GM10248 (cell line): Measurements from ENCODE around the gene CAMTA1.

Source experiments
- CTCF ChIA-PET: fragments of 300-600 bp; sonication (Branson Sonifier 250); formaldehyde crosslinking; extraction: SDS; loops from one replicate; lab custom pipeline; 2021; ENCODE audit warnings: antibody characterized with exemption; lab: Yijun Ruan, JAX
- POLR2A ChIA-PET: fragments of 350-650 bp; sonication (Branson Sonifier 250); formaldehyde crosslinking; extraction: SDS; loops from one replicate; lab custom pipeline; 2020; ENCODE audit warnings: antibody characterized with exemption; lab: Yijun Ruan, JAX
- DNase-seq: peaks from one replicate; pipeline ENCODE4 v3.0.0; 2012; ENCODE audit errors: extremely low spot score
- TF ChIP-seq, protein P1 (sequence below): IDR thresholded peaks from 2 replicates; pipeline ENCODE4 v1.5.1; 2012; ENCODE audit warnings: mild to moderate bottlenecking, low read depth; ENCODE audit errors: extremely low read depth, missing control alignments, control extremely low read depth

CAMTA1 gene

DNA sequence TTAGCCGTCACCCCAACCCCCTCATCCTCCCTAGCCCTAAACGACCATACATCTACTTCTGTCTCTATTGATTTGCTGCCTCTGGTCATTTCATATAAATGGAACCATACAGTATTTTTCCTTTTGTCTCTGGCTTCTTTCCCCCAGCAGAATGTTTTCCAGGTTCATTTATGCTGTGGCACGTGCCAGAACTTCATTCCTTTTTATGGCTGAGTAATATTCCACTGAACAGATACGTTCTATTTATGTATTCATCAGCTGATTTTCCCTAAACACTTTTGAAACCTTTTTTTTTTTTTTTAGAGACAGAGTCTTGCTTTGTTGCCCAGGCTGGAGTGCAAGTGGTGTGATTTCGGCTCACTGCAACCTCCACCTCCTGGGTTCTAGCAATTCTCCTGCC, 181.1 kb downstream of the CAMTA1 start:
- ChIA-PET POLR2A (no interaction called here), CTCF (no interaction called here)
- TF ChIP-seq, protein P1, sequence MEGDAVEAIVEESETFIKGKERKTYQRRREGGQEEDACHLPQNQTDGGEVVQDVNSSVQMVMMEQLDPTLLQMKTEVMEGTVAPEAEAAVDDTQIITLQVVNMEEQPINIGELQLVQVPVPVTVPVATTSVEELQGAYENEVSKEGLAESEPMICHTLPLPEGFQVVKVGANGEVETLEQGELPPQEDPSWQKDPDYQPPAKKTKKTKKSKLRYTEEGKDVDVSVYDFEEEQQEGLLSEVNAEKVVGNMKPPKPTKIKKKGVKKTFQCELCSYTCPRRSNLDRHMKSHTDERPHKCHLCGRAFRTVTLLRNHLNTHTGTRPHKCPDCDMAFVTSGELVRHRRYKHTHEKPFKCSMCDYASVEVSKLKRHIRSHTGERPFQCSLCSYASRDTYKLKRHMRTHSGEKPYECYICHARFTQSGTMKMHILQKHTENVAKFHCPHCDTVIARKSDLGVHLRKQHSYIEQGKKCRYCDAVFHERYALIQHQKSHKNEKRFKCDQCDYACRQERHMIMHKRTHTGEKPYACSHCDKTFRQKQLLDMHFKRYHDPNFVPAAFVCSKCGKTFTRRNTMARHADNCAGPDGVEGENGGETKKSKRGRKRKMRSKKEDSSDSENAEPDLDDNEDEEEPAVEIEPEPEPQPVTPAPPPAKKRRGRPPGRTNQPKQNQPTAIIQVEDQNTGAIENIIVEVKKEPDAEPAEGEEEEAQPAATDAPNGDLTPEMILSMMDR: no peak
- DNase-seq: no peak

DNA sequence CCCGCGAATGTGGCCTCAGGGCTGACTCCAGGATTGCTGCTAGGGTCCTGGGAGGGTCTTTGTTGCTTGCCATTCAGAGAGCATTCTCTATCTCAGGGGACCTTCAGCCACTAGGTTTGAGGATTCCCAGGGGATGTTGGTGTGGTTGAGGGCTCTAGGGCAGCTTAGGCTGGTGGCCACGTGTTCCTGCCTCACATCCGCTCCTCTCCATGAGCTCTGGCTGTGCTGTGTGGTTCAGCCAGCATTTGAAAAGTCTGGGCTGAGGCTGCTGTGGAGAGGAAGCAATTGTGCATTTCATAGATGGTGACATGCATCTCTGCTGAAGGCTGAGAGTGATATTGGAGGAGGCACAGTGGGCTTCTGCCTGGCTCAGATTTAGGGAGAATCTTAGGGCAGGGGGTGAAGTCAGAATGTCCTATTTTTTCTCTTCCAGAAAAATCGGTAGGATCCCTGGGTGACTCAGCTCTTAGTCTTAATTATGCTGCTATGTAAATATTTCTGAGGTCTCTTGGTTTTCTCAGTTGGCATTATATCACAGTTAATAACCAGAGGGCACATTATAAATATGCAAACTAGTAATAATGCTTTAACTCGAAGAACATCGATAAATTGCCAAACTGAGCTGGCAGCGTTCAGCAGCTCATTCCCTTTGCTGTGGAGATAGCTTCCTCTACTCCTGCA, 182.3 kb downstream of the CAMTA1 start:
- ChIA-PET CTCF (interaction anchor here (1.2 kb wide), 1 partner anchor 10 kb away, joined by 3 read pairs; no protein-coding TSS in a partner anchor), POLR2A (no interaction called here)
- TF ChIP-seq, protein P1: no peak
- no peak for DNase-seq

DNA sequence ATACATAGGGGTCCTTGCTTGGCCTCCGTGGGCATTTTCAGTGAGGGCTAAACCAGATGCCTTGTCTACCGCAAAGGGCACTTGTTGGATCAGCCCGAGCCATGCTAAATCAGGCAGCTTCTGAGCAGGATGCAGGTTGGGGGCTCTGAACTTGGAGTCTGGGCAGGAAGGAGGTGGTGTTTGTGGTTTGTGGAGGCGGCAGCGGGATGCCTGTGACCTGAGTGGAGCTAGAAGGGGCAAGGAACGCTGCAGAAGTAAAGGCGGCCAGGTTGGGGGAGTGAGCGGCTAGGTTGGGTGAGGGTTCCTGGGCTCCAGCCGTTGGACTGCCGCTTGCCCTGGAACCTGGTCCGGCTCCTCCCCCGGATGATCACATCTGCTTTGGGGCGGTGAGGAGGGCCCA, 183.9 kb downstream of the CAMTA1 start:
- CTCF ChIA-PET: interaction anchor here (1.4 kb wide), 1 partner anchor 101 kb away, joined by 3 read pairs; no protein-coding TSS in a partner anchor
- POLR2A ChIA-PET: no interaction called here
- TF ChIP-seq, protein P1: no peak
- DNase-seq: no peak

DNA sequence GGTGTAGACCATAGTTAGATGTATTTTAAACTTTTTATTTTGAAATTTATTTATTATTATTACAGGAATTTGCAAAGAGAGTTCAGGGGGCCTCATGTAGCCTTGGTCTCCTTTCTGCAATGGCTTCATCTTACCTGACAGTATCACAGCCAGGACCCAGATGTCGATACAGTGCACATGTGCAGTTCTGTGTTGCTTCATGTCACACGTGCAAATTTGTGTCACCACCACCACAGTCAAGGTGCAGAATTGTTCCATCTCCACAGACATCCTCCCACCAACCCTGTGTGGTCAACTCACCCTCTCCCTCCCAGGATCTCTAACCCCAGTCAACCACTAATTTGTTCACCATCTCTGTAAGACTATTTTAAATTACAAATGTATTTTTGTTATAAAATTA, 184.5 kb downstream of the CAMTA1 start:
- ChIA-PET CTCF (no interaction called here), POLR2A (no interaction called here)
- no peak for DNase-seq
- TF ChIP-seq, protein P1: no peak

DNA sequence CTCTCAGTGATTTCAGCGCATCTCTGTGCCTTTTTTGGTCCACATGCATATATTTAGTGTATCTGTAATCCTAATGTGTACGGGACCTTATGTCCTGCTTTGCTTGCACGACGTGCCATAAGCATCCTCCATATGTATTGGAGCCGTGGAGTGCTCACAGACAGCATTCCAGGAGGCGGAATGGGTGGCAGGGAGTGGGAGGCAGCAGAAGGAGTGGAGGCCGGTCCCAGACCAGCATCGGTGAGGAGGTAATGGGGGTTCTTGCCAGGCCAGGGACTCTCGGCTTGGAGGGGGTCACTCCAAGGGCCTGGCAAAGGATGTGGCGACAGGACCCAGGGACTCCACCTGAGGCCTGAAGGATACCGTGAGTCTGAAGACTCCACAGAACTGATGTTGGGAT, 185.0 kb downstream of the CAMTA1 start:
- TF ChIP-seq, protein P1: no peak
- POLR2A ChIA-PET: no interaction called here
- no peak for DNase-seq
- CTCF ChIA-PET: no interaction called here

DNA sequence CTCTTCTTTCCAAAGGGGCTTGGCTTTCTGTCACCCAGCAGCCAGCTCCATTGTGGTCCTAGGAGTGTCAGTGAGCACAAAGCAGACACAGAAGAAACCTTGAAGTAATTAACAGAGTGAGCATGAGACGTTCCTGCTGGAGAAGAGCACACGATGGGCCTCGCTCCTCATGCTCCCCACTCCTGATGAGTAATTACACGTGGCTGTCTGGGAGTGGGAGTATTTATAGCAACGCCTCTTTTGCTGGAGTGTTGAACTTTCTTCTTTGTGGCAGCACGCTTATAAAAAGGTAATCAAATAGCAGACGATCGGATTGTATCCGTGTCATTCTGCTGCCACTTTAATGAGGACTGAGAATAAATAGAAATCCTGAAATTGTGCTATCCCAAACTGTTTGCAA, 185.8 kb downstream of the CAMTA1 start:
- ChIA-PET POLR2A (no interaction called here), CTCF (no interaction called here)
- TF ChIP-seq, protein P1: no peak
- no peak for DNase-seq
